Measurements from ENCODE around the gene MUC2.

The MUC2 gene

GRCh38 chr11:1036931-1037330, 37.7 kb upstream of the MUC2 start:
- DNase-seq (ENCODE audit: low spot score): no peak

- DNase-seq (ENCODE audit: low spot score): no peak
These were observed 37.1 kb upstream of the MUC2 start for GRCh38 chr11:1037506-1038055.

- DNase-seq (ENCODE audit: low spot score): no peak
These were observed 36.3 kb upstream of the MUC2 start for GRCh38 chr11:1038361-1038760.

- no peak for DNase-seq (ENCODE audit: low spot score)
These were observed 35.8 kb upstream of the MUC2 start for GRCh38 chr11:1038921-1039320.

- no peak for DNase-seq (ENCODE audit: low spot score)
These were observed 34.9 kb upstream of the MUC2 start for GRCh38 chr11:1039481-1040427.

GRCh38 chr11:1040428-1041148, 34.1 kb upstream of the MUC2 start:
- DNase-seq (ENCODE audit: low spot score): no peak

GRCh38 chr11:1041149-1041467, 33.6 kb upstream of the MUC2 start:
- no peak for DNase-seq (ENCODE audit: low spot score)

- no peak for DNase-seq (ENCODE audit: low spot score)
These were observed 33.2 kb upstream of the MUC2 start for GRCh38 chr11:1041471-1041870.

- no peak for DNase-seq (ENCODE audit: low spot score)
These were observed 32.6 kb upstream of the MUC2 start for GRCh38 chr11:1041936-1042608.

- no peak for DNase-seq (ENCODE audit: low spot score)
These were observed 31.8 kb upstream of the MUC2 start for GRCh38 chr11:1042626-1043562.

GRCh38 chr11:1043563-1044096, 31.0 kb upstream of the MUC2 start:
- DNase-seq (ENCODE audit: low spot score): no peak

- DNase-seq (ENCODE audit: low spot score): no peak
These were observed 30.5 kb upstream of the MUC2 start for GRCh38 chr11:1044160-1044559.

GRCh38 chr11:1047595-1048156, 27.0 kb upstream of the MUC2 start:
- DNase-seq (ENCODE audit: low spot score): no peak

GRCh38 chr11:1048375-1049070, 26.2 kb upstream of the MUC2 start:
- DNase-seq (ENCODE audit: low spot score): no peak

GRCh38 chr11:1049071-1049405, 25.6 kb upstream of the MUC2 start:
- no peak for DNase-seq (ENCODE audit: low spot score)

- DNase-seq (ENCODE audit: low spot score): no peak
These were observed 25.2 kb upstream of the MUC2 start for GRCh38 chr11:1049431-1049891.

- DNase-seq (ENCODE audit: low spot score): no peak
These were observed 24.6 kb upstream of the MUC2 start for GRCh38 chr11:1049911-1050580.

GRCh38 chr11:1050581-1051355, 23.9 kb upstream of the MUC2 start:
- peak; percentile 72 for DNase-seq (ENCODE audit: low spot score)

Data from COLO829 (cell line).